Muscle layer of colon (tissue), 2 donors: ENCODE measurements around the gene SPCS3.
A peak's percentile ranks its signal among the peaks of the same experiment; 100 is the strongest.
"Not testable (repeated sequence)": the region's sequence is repeated elsewhere in the genome, so short reads cannot be mapped to it uniquely, and the experiment has no call there.

Source experiments
- H3K27ac ChIP-seq: one replicate; pipeline ENCODE4 v1.7.0; 2013; ENCODE audit warnings: low read depth, mild to moderate bottlenecking, low read length, moderate library complexity
- H3K27me3 ChIP-seq, 2 donors: one replicate each; pipeline ENCODE4 v1.7.0; 2013; ENCODE audit warnings: low read length in 2 of 2, mild to moderate bottlenecking in 2 of 2; ENCODE audit not compliant: insufficient read depth in 2 of 2, control insufficient read depth in 1 of 2
- H3K36me3 ChIP-seq: one replicate; pipeline ENCODE4 v1.7.0; 2013; ENCODE audit warnings: mild to moderate bottlenecking, low read length; ENCODE audit not compliant: insufficient read depth
- H3K4me1 ChIP-seq: one replicate; pipeline ENCODE4 v1.7.0; 2013; ENCODE audit warnings: mild to moderate bottlenecking, low read length; ENCODE audit not compliant: insufficient read depth
- H3K4me3 ChIP-seq, 2 donors: one replicate each; pipeline ENCODE4 v1.7.0; 2013; ENCODE audit warnings: low read length in 2 of 2, low read depth in 1 of 2, mild to moderate bottlenecking in 1 of 2, moderate library complexity in 1 of 2
- H3K9ac ChIP-seq: one replicate; pipeline ENCODE4 v1.7.0; 2013; ENCODE audit warnings: low read length
- H3K9me3 ChIP-seq: one replicate; pipeline ENCODE4 v1.7.0; 2013; ENCODE audit warnings: mild to moderate bottlenecking, low read length
- donor health status: abdominal sarcoma.
- donor health status: Adenocarcinoma of cecum.

The SPCS3 gene

GRCh38 chr4:176324876-176325275 is 5.1 kb downstream of the SPCS3 start:
- not testable (repeated sequence) for H3K9me3 ChIP-seq, H3K4me3 ChIP-seq, H3K27me3 ChIP-seq, H3K36me3 ChIP-seq, H3K9ac ChIP-seq, H3K27ac ChIP-seq
- peaks cover 26% of the 10 kb centered on the region for H3K4me1 ChIP-seq

DNA sequence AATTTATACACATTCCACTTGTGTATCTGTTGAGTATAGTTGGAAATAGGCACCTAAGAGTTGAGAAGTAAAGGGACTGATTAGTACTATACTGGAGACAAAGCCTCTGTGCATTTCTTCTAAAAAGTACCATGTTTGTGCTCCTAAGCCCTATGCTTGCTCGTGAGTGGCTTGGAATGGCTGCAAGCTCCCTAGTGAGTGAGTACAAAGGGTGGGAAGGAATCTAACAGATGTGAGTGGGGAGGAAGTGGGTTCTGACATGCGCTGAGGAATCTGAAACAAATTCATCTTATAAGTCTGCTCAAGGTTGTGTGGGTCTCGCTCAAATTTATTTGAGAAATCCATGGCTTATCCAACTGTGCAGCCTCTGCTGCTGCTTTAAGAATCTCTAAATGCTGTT is 13.3 kb downstream of the SPCS3 start:
- Histone ChIP-seq H3K9me3 (no peaks in the 10 kb centered on the region), H3K27ac (no peak overlapping the region), H3K36me3 (peaks cover 12% of the 10 kb centered on the region), H3K27me3 (no peaks in the 10 kb centered on the region), H3K4me1 (peaks cover 10% of the 10 kb centered on the region), H3K4me3 (no peak overlapping the region), H3K9ac (no peak overlapping the region)

GRCh38 chr4:176334066-176334465 is 14.3 kb downstream of the SPCS3 start:
- Histone ChIP-seq H3K4me1 (peaks cover 10% of the 10 kb centered on the region), H3K9ac (no peak overlapping the region), H3K27me3 (no peaks in the 10 kb centered on the region), H3K4me3 (no peak overlapping the region), H3K9me3 (no peaks in the 10 kb centered on the region), H3K27ac (no peak overlapping the region), H3K36me3 (peaks cover 9% of the 10 kb centered on the region)

GRCh38 chr4:176335421-176335820 is 15.7 kb downstream of the SPCS3 start:
- H3K9ac ChIP-seq, result no peak overlapping the region

GRCh38 chr4:176339936-176340761 is 20.4 kb downstream of the SPCS3 start:
- Histone ChIP-seq H3K27me3 (no peaks in the 10 kb centered on the region), H3K4me1 (peaks cover 8% of the 10 kb centered on the region), H3K9ac (peak overlapping the region; percentile 7), H3K4me3 (peak overlapping the region in 1 of 2 donors; percentile 20), H3K27ac (no peak overlapping the region), H3K9me3 (no peaks in the 10 kb centered on the region), H3K36me3 (no peaks in the 10 kb centered on the region)

More at GRCh38 chr4:176335421-176335820, 15.7 kb downstream of the SPCS3 start:
- peaks cover 6% of the 10 kb centered on the region for H3K36me3 ChIP-seq
- no peak overlapping the region for H3K4me3 ChIP-seq
- peaks cover 13% of the 10 kb centered on the region for H3K4me1 ChIP-seq
- no peaks in the 10 kb centered on the region for H3K27me3 ChIP-seq
- no peak overlapping the region for H3K27ac ChIP-seq
- no peaks in the 10 kb centered on the region for H3K9me3 ChIP-seq

- Histone ChIP-seq H3K27ac (no peak overlapping the region), H3K27me3 (no peaks in the 10 kb centered on the region), H3K9ac (peak overlapping the region; percentile 7), H3K36me3 (no peaks in the 10 kb centered on the region), H3K4me1 (peaks cover 8% of the 10 kb centered on the region), H3K4me3 (peak overlapping the region in 1 of 2 donors; percentile 20), H3K9me3 (no peaks in the 10 kb centered on the region)
Observed at GRCh38 chr4:176340871-176341685, 21.3 kb downstream of the SPCS3 start.

GRCh38 chr4:176342384-176342783 is 22.6 kb downstream of the SPCS3 start:
- Histone ChIP-seq H3K9ac (no peak overlapping the region), H3K36me3 (no peaks in the 10 kb centered on the region), H3K4me1 (peaks cover 8% of the 10 kb centered on the region), H3K4me3 (no peak overlapping the region), H3K27me3 (no peaks in the 10 kb centered on the region), H3K9me3 (no peaks in the 10 kb centered on the region), H3K27ac (no peak overlapping the region)

GRCh38 chr4:176343286-176343685 is 23.5 kb downstream of the SPCS3 start:
- no peak overlapping the region for H3K4me3 ChIP-seq
- peaks cover 8% of the 10 kb centered on the region for H3K4me1 ChIP-seq
- H3K9me3 ChIP-seq, result no peaks in the 10 kb centered on the region
- no peak overlapping the region for H3K9ac ChIP-seq
- no peak overlapping the region for H3K27ac ChIP-seq
- no peaks in the 10 kb centered on the region for H3K36me3 ChIP-seq
- H3K27me3 ChIP-seq, result no peaks in the 10 kb centered on the region

DNA sequence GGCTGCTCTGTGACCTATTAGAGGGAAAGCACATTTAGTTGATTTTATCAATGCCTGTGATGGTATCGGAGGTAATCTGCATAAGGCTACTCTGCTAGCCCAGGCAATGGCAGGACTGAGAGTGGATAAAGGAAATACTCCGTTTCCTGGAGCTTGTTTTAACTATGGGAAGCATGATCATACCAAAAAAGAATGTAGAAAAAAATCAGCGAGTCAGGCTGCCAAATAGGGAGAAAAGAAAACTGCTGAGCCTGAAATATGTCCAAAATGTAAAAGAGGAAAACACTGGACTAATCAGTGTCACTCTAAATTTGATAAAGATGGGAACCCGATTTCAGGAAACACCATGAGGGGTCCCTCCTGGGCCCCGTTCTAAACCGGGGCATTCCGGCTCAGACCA is 25.6 kb downstream of the SPCS3 start:
- not testable (repeated sequence) for H3K4me3 ChIP-seq, H3K27me3 ChIP-seq, H3K27ac ChIP-seq, H3K4me1 ChIP-seq, H3K9ac ChIP-seq, H3K9me3 ChIP-seq, H3K36me3 ChIP-seq

DNA sequence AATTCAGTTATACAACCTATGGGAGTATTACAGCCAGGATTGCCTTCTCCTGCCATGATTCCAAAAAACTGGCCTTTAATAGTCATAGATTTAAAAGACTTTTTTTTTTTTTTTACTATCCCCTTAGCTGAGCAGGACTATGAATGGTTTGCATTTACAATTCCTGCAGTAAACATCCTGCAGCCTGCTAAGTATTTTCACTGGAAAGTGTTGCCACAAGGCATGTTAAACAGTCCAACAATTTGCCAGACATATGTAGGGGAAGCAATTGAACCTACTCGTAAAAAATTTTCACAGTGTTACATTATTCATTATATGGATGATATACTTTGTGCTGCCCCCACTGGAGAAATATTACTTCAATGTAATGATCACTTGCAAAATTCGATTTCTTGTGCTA is 27.1 kb downstream of the SPCS3 start:
- not testable (repeated sequence) for H3K27ac ChIP-seq, H3K36me3 ChIP-seq, H3K4me3 ChIP-seq, H3K9me3 ChIP-seq, H3K27me3 ChIP-seq, H3K4me1 ChIP-seq, H3K9ac ChIP-seq

DNA sequence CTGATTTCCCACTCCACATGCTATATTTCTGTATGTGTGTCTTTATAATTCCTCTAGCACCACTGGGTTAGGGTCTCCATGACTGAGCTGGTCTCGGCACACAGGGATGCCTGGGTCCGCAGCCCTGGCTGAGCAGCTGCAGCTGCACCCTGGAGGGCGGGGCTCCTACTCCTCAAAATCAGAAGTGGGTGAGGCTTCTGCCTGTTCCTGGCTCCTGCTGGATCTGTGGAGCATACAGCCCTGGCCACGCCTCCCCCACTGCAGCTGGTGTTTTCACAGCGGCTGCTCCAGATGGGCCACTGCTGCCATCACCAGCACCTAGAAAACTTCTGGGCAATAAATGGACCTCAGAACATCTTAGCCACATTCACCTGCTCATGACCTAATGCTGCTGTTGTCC is 30.9 kb downstream of the SPCS3 start:
- Histone ChIP-seq H3K4me3 (no peak overlapping the region), H3K9me3 (no peaks in the 10 kb centered on the region), H3K27ac (no peak overlapping the region), H3K4me1 (no peaks in the 10 kb centered on the region), H3K27me3 (no peaks in the 10 kb centered on the region), H3K9ac (no peak overlapping the region), H3K36me3 (no peaks in the 10 kb centered on the region)
